DND-41 (cell line): ENCODE data around the gene RAB3GAP2.
A peak's percentile ranks its signal among the peaks of the same experiment; 100 is the strongest.

ENCODE experiments used
- ATAC-seq: fragments of 200-7000 bp; cut with Tn5 transposase; 3 replicates; pipeline ENCODE4 v1.9.1; 2021; ENCODE audit warnings: low read depth; ENCODE audit not compliant: insufficient read depth
- DNase-seq: peaks from one replicate; pipeline ENCODE4 v3.0.0-alpha.2; 2020
- H2AFZ ChIP-seq: 2 replicates; pipeline ENCODE4 v1.6.0; 2012; ENCODE audit warnings: low read depth, low read length
- H3K27ac ChIP-seq: 2 replicates; pipeline ENCODE4 v1.5.1; 2012; ENCODE audit warnings: low read length, inconsistent platforms
- H3K27me3 ChIP-seq: fragments of 200-600 bp; sonication (generic); 2 replicates; pipeline ENCODE4 v1.6.0; 2012; ENCODE audit warnings: low read length, mild to moderate bottlenecking, inconsistent platforms; ENCODE audit not compliant: insufficient read depth, poor library complexity
- H3K36me3 ChIP-seq: 2 replicates; pipeline ENCODE4 v1.5.1; 2012; ENCODE audit warnings: low read length, inconsistent platforms; ENCODE audit not compliant: insufficient read depth
- H3K4me1 ChIP-seq: 2 replicates; pipeline ENCODE4 v1.5.1; 2012; ENCODE audit warnings: mild to moderate bottlenecking, low read length; ENCODE audit not compliant: insufficient read depth
- H3K4me2 ChIP-seq: 2 replicates; pipeline ENCODE4 v1.6.0; 2012; ENCODE audit warnings: mild to moderate bottlenecking, moderate library complexity, low read length, inconsistent platforms; ENCODE audit not compliant: insufficient read depth
- H3K4me3 ChIP-seq, 2 experiments: fragments of 200-600 bp in 1 of 2; shearing (Covaris generic) in 1 of 2; 2 replicates each; pipeline ENCODE4 v1.5.1; 2012 to 2016; ENCODE audit warnings: inconsistent platforms in 2 of 2, low read length in 2 of 2, mild to moderate bottlenecking in 2 of 2, low read depth in 1 of 2, moderate library complexity in 1 of 2
- H3K79me2 ChIP-seq: 2 replicates; pipeline ENCODE4 v1.6.0; 2012; ENCODE audit warnings: low read length, inconsistent platforms; ENCODE audit not compliant: insufficient read depth
- H3K9ac ChIP-seq: 2 replicates; pipeline ENCODE4 v1.6.0; 2012; ENCODE audit warnings: low read depth, mild to moderate bottlenecking, inconsistent platforms, low read length, moderate library complexity
- H3K9me3 ChIP-seq: 2 replicates; pipeline ENCODE4 v1.5.1; 2012; ENCODE audit warnings: low read length, moderate library complexity, mild to moderate bottlenecking, inconsistent platforms; ENCODE audit not compliant: insufficient read depth, severe bottlenecking
- H4K20me1 ChIP-seq: 2 replicates; pipeline ENCODE4 v1.6.0; 2012; ENCODE audit warnings: low read length; ENCODE audit not compliant: insufficient read depth
- EZH2 ChIP-seq: IDR thresholded peaks from 3 replicates; pipeline ENCODE4 v1.6.1; 2012; ENCODE audit warnings: borderline replicate concordance, low read depth, mild to moderate bottlenecking, moderate library complexity, low read length, inconsistent platforms; ENCODE audit not compliant: severe bottlenecking
- TF ChIP-seq, protein P1 (sequence below): IDR thresholded peaks from 2 replicates; pipeline ENCODE4 v1.5.1; 2012; ENCODE audit warnings: borderline replicate concordance, low read length, moderate library complexity, mild to moderate bottlenecking; ENCODE audit not compliant: poor library complexity, severe bottlenecking; ENCODE audit errors: extremely low read depth

Gene RAB3GAP2, protein sequence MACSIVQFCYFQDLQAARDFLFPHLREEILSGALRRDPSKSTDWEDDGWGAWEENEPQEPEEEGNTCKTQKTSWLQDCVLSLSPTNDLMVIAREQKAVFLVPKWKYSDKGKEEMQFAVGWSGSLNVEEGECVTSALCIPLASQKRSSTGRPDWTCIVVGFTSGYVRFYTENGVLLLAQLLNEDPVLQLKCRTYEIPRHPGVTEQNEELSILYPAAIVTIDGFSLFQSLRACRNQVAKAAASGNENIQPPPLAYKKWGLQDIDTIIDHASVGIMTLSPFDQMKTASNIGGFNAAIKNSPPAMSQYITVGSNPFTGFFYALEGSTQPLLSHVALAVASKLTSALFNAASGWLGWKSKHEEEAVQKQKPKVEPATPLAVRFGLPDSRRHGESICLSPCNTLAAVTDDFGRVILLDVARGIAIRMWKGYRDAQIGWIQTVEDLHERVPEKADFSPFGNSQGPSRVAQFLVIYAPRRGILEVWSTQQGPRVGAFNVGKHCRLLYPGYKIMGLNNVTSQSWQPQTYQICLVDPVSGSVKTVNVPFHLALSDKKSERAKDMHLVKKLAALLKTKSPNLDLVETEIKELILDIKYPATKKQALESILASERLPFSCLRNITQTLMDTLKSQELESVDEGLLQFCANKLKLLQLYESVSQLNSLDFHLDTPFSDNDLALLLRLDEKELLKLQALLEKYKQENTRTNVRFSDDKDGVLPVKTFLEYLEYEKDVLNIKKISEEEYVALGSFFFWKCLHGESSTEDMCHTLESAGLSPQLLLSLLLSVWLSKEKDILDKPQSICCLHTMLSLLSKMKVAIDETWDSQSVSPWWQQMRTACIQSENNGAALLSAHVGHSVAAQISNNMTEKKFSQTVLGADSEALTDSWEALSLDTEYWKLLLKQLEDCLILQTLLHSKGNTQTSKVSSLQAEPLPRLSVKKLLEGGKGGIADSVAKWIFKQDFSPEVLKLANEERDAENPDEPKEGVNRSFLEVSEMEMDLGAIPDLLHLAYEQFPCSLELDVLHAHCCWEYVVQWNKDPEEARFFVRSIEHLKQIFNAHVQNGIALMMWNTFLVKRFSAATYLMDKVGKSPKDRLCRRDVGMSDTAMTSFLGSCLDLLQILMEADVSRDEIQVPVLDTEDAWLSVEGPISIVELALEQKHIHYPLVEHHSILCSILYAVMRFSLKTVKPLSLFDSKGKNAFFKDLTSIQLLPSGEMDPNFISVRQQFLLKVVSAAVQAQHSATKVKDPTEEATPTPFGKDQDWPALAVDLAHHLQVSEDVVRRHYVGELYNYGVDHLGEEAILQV (N-terminal part only)

DNA sequence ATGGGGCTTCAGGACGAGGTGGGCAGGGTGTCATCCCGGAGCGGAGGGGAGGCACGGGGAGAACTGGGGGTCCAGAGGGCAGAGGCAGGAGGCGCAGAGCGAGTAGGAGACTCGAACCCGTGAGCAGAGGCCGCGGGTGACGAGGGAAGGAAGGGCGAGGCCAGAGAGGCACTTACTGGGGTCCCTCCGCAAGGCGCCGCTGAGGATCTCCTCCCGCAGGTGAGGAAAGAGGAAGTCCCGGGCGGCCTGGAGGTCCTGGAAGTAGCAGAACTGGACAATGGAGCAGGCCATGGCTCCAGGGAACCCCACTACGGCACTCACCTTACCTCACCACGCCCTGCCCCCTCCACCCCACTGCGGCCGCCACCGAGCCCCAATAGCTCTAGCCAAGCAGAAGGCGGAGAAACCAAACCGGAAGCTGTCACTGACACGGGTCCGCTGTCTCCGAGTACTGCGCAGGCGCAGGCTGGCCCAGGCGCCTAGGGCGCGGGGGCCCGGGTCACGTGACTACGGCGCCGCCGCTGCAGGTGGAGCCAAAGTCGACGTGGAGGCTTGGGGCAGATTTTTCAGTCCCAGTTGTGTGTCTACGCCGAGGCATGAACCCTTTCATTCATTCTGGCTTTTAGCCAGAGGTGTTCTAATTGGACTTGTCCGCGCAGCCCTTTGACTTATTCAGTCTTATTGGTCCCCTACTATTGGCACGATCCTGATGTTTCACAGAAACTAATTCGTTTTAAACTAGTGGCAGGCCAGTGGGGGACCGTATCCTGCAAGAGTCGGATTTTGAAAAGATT, at the start of gene RAB3GAP2:
Gene RAB3GAP2, minus strand, starts transcription at position 407 of the 794 bp plus-strand sequence. Its CDS starts 116 bp downstream, at position 291.
- no peaks in the 10 kb centered on the region for H3K27me3 ChIP-seq
- peak; percentile 95 for DNase-seq
- TF ChIP-seq EZH2 = no peak
- TF ChIP-seq, protein P1, sequence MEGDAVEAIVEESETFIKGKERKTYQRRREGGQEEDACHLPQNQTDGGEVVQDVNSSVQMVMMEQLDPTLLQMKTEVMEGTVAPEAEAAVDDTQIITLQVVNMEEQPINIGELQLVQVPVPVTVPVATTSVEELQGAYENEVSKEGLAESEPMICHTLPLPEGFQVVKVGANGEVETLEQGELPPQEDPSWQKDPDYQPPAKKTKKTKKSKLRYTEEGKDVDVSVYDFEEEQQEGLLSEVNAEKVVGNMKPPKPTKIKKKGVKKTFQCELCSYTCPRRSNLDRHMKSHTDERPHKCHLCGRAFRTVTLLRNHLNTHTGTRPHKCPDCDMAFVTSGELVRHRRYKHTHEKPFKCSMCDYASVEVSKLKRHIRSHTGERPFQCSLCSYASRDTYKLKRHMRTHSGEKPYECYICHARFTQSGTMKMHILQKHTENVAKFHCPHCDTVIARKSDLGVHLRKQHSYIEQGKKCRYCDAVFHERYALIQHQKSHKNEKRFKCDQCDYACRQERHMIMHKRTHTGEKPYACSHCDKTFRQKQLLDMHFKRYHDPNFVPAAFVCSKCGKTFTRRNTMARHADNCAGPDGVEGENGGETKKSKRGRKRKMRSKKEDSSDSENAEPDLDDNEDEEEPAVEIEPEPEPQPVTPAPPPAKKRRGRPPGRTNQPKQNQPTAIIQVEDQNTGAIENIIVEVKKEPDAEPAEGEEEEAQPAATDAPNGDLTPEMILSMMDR = no peak

DNA sequence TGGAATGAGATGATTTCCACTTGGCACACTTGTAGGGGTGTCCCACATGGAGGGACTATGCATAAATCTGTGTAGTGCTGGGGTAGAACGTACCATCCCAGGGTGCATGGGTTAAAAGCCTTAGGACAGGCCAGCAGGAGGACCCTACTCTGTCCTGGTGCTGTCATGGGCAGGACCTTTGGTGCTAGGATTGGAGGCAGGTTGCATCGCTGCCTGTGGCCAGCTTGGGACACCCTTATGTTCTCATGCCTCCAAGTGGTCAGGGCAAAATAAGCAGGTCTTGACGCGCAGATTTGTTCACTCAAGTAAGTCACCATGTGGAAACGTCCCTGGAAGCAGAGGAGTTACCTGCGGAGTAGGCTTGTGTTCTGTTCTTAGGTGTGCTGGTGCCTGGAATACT, 49.5 kb upstream of the RAB3GAP2 start:
- Histone ChIP-seq H3K4me2 (no peak overlapping the region), H3K36me3 (no peaks in the 10 kb centered on the region), H3K79me2 (no peaks in the 10 kb centered on the region), H3K27ac (no peak overlapping the region), H4K20me1 (no peaks in the 10 kb centered on the region), H3K27me3 (peaks cover 7% of the 10 kb centered on the region), H3K4me3 (no peak overlapping the region), H3K9me3 (no peaks in the 10 kb centered on the region), H3K9ac (no peak overlapping the region), H3K4me1 (no peaks in the 10 kb centered on the region), H2AFZ (no peak overlapping the region)
- TF ChIP-seq, protein P1 = no peak
- TF ChIP-seq EZH2 = no peak
- DNase-seq (no peak), ATAC-seq (no peak)

More for the DNA sequence above, at the start of gene RAB3GAP2:
- H3K4me1 ChIP-seq = peaks cover 36% of the 10 kb centered on the region
- H3K36me3 ChIP-seq = peaks cover 26% of the 10 kb centered on the region
- ATAC-seq = peak; percentile 93
- H3K79me2 ChIP-seq = peaks cover 48% of the 10 kb centered on the region
- H3K27ac ChIP-seq = peak within 1 kb of the TSS; percentile 84
- peak within 1 kb of the TSS; percentile 85 to 98; a peak in 3 of 4 replicates for H3K4me3 ChIP-seq
- H3K4me2 ChIP-seq = peak within 1 kb of the TSS; percentile 80
- H2AFZ ChIP-seq = peak within 1 kb of the TSS; percentile 79
- no peaks in the 10 kb centered on the region for H3K9me3 ChIP-seq
- peak within 1 kb of the TSS; percentile 79 for H3K9ac ChIP-seq
- no peaks in the 10 kb centered on the region for H4K20me1 ChIP-seq

DNA sequence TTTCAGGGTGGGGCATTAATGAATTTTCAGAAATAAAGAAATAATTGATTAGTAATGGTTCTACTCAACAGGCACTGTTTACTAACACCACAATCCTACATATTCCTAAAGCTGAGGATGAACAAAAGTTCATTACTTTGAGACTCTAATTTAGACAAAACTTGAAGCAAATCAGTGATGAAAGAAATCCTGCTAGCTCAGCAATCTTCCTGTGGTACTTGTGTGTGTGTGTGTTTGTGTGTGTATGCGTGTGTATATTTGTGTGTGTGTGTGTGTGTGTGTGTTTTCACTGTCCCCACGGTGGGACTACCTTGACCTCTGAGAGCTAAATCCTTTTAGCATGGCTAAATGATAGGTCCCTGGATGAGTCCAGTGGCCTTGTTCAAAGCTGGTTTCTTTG, 48.5 kb upstream of the RAB3GAP2 start:
- H3K9me3 ChIP-seq = no peaks in the 10 kb centered on the region
- no peak overlapping the region for H3K9ac ChIP-seq
- no peak overlapping the region for H2AFZ ChIP-seq
- H3K4me3 ChIP-seq = no peak overlapping the region
- H3K27me3 ChIP-seq = peaks cover 7% of the 10 kb centered on the region
- DNase-seq (no peak), ATAC-seq (no peak)
- H3K36me3 ChIP-seq = no peaks in the 10 kb centered on the region
- no peaks in the 10 kb centered on the region for H3K79me2 ChIP-seq
- no peak overlapping the region for H3K27ac ChIP-seq
- no peaks in the 10 kb centered on the region for H4K20me1 ChIP-seq
- no peak for TF ChIP-seq EZH2
- TF ChIP-seq, protein P1 = no peak
- H3K4me2 ChIP-seq = no peak overlapping the region
- H3K4me1 ChIP-seq = no peaks in the 10 kb centered on the region
